Effector memory CD4-positive, alpha-beta T cell (primary cell): ENCODE measurements around the gene SLC6A6.
"Not testable (repeated sequence)": the region's sequence is repeated elsewhere in the genome, so short reads cannot be mapped to it uniquely, and the experiment has no call there.

ENCODE experiments used
- DNase-seq, 3 donors: peaks; one replicate each; pipeline ENCODE4 v3.0.0-alpha.2; 2020
- H3K27ac ChIP-seq: 2 replicates; pipeline ENCODE4 v1.7.0; 2013; ENCODE audit warnings: mild to moderate bottlenecking, low read length, moderate library complexity; ENCODE audit not compliant: insufficient read depth, poor library complexity, severe bottlenecking
- H3K27me3 ChIP-seq: replicated peaks from 2 replicates; pipeline ENCODE4 v1.7.0; 2013; ENCODE audit warnings: mild to moderate bottlenecking, low read length; ENCODE audit not compliant: insufficient read depth, control insufficient read depth, poor library complexity, severe bottlenecking
- H3K36me3 ChIP-seq: 2 replicates; pipeline ENCODE4 v1.7.0; 2013; ENCODE audit warnings: mild to moderate bottlenecking, low read length, moderate library complexity; ENCODE audit not compliant: control insufficient read depth, insufficient read depth
- H3K4me1 ChIP-seq: 2 replicates; pipeline ENCODE4 v1.7.0; 2013; ENCODE audit warnings: low read length, mild to moderate bottlenecking; ENCODE audit not compliant: control insufficient read depth, insufficient read depth, poor library complexity, severe bottlenecking
- H3K4me3 ChIP-seq: 2 replicates; pipeline ENCODE4 v1.7.0; 2013; ENCODE audit warnings: low read length, low read depth, mild to moderate bottlenecking; ENCODE audit not compliant: insufficient read depth, poor library complexity, severe bottlenecking
- H3K9me3 ChIP-seq: 2 replicates; pipeline ENCODE4 v1.7.0; 2013; ENCODE audit warnings: mild to moderate bottlenecking, low read length, moderate library complexity; ENCODE audit not compliant: control insufficient read depth

SLC6A6 gene

GRCh38 chr3:14433106-14433505, 30.7 kb downstream of the SLC6A6 start:
- no peaks in the 10 kb centered on the region for H3K9me3 ChIP-seq
- peak overlapping the region; percentile 16 for H3K4me3 ChIP-seq
- H3K36me3 ChIP-seq: no peaks in the 10 kb centered on the region
- DNase-seq: no peak
- peaks cover 71% of the 10 kb centered on the region for H3K4me1 ChIP-seq
- H3K27me3 ChIP-seq: no peaks in the 10 kb centered on the region
- peak overlapping the region; percentile 93 for H3K27ac ChIP-seq

GRCh38 chr3:14434126-14434497, 31.7 kb downstream of the SLC6A6 start:
- Histone ChIP-seq H3K9me3 (no peaks in the 10 kb centered on the region), H3K27me3 (no peaks in the 10 kb centered on the region), H3K27ac (peak overlapping the region; percentile 93), H3K4me1 (peaks cover 61% of the 10 kb centered on the region), H3K4me3 (no peak overlapping the region), H3K36me3 (no peaks in the 10 kb centered on the region)
- peak in 1 of 3 donors; percentile 28 for DNase-seq

GRCh38 chr3:14434498-14435151, 32.2 kb downstream of the SLC6A6 start:
- Histone ChIP-seq H3K27ac (peak overlapping the region; percentile 93), H3K4me1 (peaks cover 56% of the 10 kb centered on the region), H3K36me3 (no peaks in the 10 kb centered on the region), H3K9me3 (no peaks in the 10 kb centered on the region), H3K4me3 (no peak overlapping the region), H3K27me3 (no peaks in the 10 kb centered on the region)
- no peak for DNase-seq

GRCh38 chr3:14435175-14436014, 33.0 kb downstream of the SLC6A6 start:
- Histone ChIP-seq H3K9me3 (no peaks in the 10 kb centered on the region), H3K27ac (peak overlapping the region; percentile 93), H3K4me1 (peaks cover 49% of the 10 kb centered on the region), H3K27me3 (no peaks in the 10 kb centered on the region), H3K4me3 (no peak overlapping the region), H3K36me3 (no peaks in the 10 kb centered on the region)
- no peak for DNase-seq

DNA sequence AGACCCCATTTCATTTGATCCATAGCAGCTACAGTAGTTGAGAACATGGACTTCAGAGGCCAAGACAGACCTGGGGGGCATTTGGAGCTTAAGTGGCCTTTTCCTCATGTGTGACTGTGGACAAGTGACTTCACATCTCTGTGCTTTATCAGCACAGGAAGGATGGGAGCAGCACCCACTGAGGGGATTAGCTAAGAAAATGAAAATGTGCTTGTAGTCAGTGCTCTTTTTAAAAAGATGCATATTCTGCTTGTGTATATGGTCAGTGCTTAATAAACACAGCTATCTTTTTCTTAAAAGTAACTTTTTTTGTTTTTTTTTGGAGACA, 34.5 kb downstream of the SLC6A6 start:
- Histone ChIP-seq H3K36me3 (no peaks in the 10 kb centered on the region), H3K4me3 (no peak overlapping the region), H3K9me3 (no peaks in the 10 kb centered on the region), H3K4me1 (peaks cover 33% of the 10 kb centered on the region), H3K27ac (no peak overlapping the region), H3K27me3 (no peaks in the 10 kb centered on the region)
- DNase-seq: no peak

DNA sequence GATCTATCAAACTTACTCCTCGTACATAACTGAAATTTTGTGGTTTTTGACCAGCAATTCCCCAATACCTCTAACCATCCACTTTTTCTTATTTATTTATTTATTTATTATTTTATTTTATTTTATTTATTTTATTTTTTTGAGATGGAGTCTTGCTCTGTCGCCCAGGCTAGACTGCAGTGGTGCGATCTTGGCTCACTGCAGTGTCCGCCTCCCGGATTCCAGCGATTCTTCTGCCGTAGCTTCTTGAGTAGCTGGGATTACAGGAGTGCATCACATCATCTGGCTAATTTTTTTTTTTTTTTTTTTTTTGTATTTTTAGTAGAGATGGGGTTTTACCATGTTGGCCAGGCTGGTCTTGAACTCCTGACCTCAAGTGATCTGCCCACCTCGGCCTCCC, 35.3 kb downstream of the SLC6A6 start:
- H3K36me3 ChIP-seq, H3K9me3 ChIP-seq, H3K27me3 ChIP-seq, H3K27ac ChIP-seq, H3K4me3 ChIP-seq, DNase-seq: not testable (repeated sequence)
- H3K4me1 ChIP-seq: peaks cover 28% of the 10 kb centered on the region

GRCh38 chr3:14438262-14438661, 35.9 kb downstream of the SLC6A6 start:
- peaks cover 22% of the 10 kb centered on the region for H3K4me1 ChIP-seq
- no peaks in the 10 kb centered on the region for H3K27me3 ChIP-seq
- H3K4me3 ChIP-seq: no peak overlapping the region
- no peak overlapping the region for H3K27ac ChIP-seq
- no peak for DNase-seq
- peaks cover under 1% of the 10 kb centered on the region for H3K36me3 ChIP-seq
- no peaks in the 10 kb centered on the region for H3K9me3 ChIP-seq

GRCh38 chr3:14438929-14439328, 36.5 kb downstream of the SLC6A6 start:
- H3K4me3 ChIP-seq: no peak overlapping the region

DNA sequence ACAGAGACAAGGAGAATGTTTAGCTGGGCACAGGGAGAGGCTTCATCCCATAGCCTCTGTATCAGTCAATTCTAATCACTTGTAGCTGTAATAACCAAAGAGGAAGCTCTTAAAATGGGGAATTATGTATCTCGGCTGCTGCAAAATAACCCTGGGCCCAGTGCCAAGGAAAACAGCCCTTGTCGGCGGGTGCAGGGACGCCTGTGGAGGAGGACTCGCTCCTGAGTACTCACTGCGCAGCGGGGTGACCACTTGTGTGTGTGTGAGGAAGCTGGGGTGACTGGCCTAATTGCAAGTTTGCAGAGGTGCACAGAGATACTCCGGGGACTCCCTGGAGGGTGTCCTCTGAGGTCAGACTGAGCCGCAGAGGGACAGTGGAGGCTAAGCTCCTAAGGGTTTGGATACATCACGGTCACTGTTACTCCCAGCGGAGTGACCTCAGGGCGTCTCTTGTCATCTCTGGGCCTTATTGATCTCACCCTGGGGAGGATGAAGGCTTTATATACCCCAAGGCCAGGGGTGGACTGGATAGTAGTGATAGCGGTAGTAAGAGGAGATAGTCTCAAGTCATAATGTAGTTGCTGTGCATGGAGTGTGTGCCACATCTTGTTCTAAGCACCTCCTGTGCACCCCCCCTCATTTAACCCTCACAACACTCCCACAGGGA, 37.2 kb downstream of the SLC6A6 start:
- H3K4me1 ChIP-seq: peaks cover 9% of the 10 kb centered on the region
- H3K9me3 ChIP-seq: no peaks in the 10 kb centered on the region
- no peak for DNase-seq
- no peaks in the 10 kb centered on the region for H3K27me3 ChIP-seq
- H3K4me3 ChIP-seq: no peak overlapping the region
- H3K27ac ChIP-seq: no peak overlapping the region
- H3K36me3 ChIP-seq: peaks cover 10% of the 10 kb centered on the region

More at GRCh38 chr3:14438929-14439328, 36.5 kb downstream of the SLC6A6 start:
- DNase-seq: no peak
- Histone ChIP-seq H3K4me1 (peaks cover 16% of the 10 kb centered on the region), H3K27me3 (no peaks in the 10 kb centered on the region), H3K9me3 (no peaks in the 10 kb centered on the region), H3K36me3 (peaks cover 7% of the 10 kb centered on the region), H3K27ac (no peak overlapping the region)

DNA sequence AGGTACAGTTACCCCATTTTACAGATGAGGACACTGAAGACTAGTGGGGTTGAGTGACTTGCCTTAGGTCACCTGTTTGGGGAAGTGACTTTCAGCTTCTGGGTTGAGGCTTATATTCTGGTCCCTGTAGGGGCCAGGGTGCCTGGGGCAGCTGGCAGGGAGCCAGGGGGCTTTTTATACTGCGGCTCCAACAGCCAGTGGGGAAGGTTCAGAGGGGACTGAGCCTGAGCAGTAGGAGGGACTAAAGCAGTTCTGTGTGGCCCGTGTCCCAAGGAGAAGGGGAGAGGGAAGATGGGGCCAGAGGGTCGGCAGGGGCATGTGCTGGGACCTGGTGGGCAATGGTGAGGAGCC, 37.7 kb downstream of the SLC6A6 start:
- Histone ChIP-seq H3K4me1 (peaks cover 4% of the 10 kb centered on the region), H3K9me3 (no peaks in the 10 kb centered on the region), H3K4me3 (no peak overlapping the region), H3K36me3 (peaks cover 14% of the 10 kb centered on the region), H3K27ac (no peak overlapping the region), H3K27me3 (no peaks in the 10 kb centered on the region)
- DNase-seq: no peak
